Measurements from ENCODE around the gene RPL12.

GRCh38 chr9:127424676-127424999 lies 26.6 kb downstream of the RPL12 start:
- no peak for TF ChIP-seq CTCF (IDR thresholded peaks at IDR 0.05; ENCODE audit: low read depth, low read length, missing input control)
- TF ChIP-seq YY1 (IDR thresholded peaks at IDR 0.05) = no peak
- no peak for TF ChIP-seq EGR1 (IDR thresholded peaks at IDR 0.05; ENCODE audit: low read depth in 2 of 2)
- TF ChIP-seq MAX (IDR thresholded peaks at IDR 0.05) = no peak
- no peak for TF ChIP-seq SP1 (IDR thresholded peaks at IDR 0.05)
- TF ChIP-seq REST (IDR thresholded peaks at IDR 0.05) = no peak
- no peak for TF ChIP-seq ZBTB33 (IDR thresholded peaks at IDR 0.05)
- TF ChIP-seq GABPA (IDR thresholded peaks at IDR 0.05 in 1 of 2, conservative IDR thresholded peaks at IDR 0.05 in 1 of 2) = no peak
- no peak for TF ChIP-seq HNF4A (conservative IDR thresholded peaks at IDR 0.05)
- no peak for TF ChIP-seq RAD21 (IDR thresholded peaks at IDR 0.05)
